Measurements from ENCODE around the gene ZKSCAN1. TPM values are rescaled to one million over a fixed set of nuclear protein-coding genes. Genes with fewer than 3 reads are reported as not detected.
"Not testable (repeated sequence)": the region's sequence is repeated elsewhere in the genome, so short reads cannot be mapped to it uniquely, and the experiment has no call there.

Gene ZKSCAN1
- total RNA-seq, 3 donors from 2014 or later, result 30.6 to 65.1 (median 52.4) TPM

- H3K27ac ChIP-seq, result peak overlapping the region; percentile 70 to 78
- DNase-seq (ENCODE audit: low spot score in 2 of 2), result peak in 1 of 2 donors; percentile 48
- no peaks in the 10 kb centered on the region for H3K9me3 ChIP-seq
- no peak overlapping the region for H3K4me3 ChIP-seq
- no peaks in the 10 kb centered on the region for H3K36me3 ChIP-seq
- peaks cover 0 to 5% of the 10 kb centered on the region in 2 donors for H3K4me1 ChIP-seq
- TF ChIP-seq CTCF (IDR thresholded peaks at IDR 0.05) (no peak), POLR2A (IDR thresholded peaks at IDR 0.05) (no peak), POLR2AphosphoS5 (IDR thresholded peaks at IDR 0.05) (no peak)
- H3K27me3 ChIP-seq, result no peaks in the 10 kb centered on the region
- intact Hi-C loops (cut with DNase I; ENCODE audit: low total_unique reads), result no loop called here
These were observed 7.5 kb upstream of the ZKSCAN1 start for GRCh38 chr7:100007887-100008286.

- no peak overlapping the region for H3K4me3 ChIP-seq
- TF ChIP-seq POLR2A (IDR thresholded peaks at IDR 0.05), result no peak
- peak in 1 of 3 donors; percentile 6 for TF ChIP-seq POLR2AphosphoS5 (IDR thresholded peaks at IDR 0.05)
- no peak for TF ChIP-seq CTCF (IDR thresholded peaks at IDR 0.05)
- no peaks in the 10 kb centered on the region for H3K36me3 ChIP-seq
- H3K27ac ChIP-seq, result peak overlapping the region; percentile 70 to 78
- no peaks in the 10 kb centered on the region for H3K27me3 ChIP-seq
- DNase-seq (ENCODE audit: low spot score in 2 of 2), result peak; percentile 75 to 77
- no peaks in the 10 kb centered on the region for H3K9me3 ChIP-seq
- intact Hi-C loops (cut with DNase I; ENCODE audit: low total_unique reads), result no loop called here
- peaks cover 0 to 6% of the 10 kb centered on the region in 2 donors for H3K4me1 ChIP-seq
These were observed 6.9 kb upstream of the ZKSCAN1 start for GRCh38 chr7:100008525-100008924.

- not testable (repeated sequence) for H3K4me3 ChIP-seq, H3K27ac ChIP-seq, H3K27me3 ChIP-seq, H3K36me3 ChIP-seq, H3K4me1 ChIP-seq, H3K9me3 ChIP-seq
- intact Hi-C loops (cut with DNase I; ENCODE audit: low total_unique reads), result loop anchor here (10.0 kb wide), 1 partner anchor 75 kb away; the partner anchor contains the start of genes COPS6 and ZNF3
- DNase-seq (ENCODE audit: low spot score in 2 of 2), result peak in 1 of 2 donors; percentile 49
These were observed 5.4 kb upstream of the ZKSCAN1 start for GRCh38 chr7:100009952-100010351.

- TF ChIP-seq CTCF (IDR thresholded peaks at IDR 0.05) (no peak), POLR2A (IDR thresholded peaks at IDR 0.05) (no peak), POLR2AphosphoS5 (IDR thresholded peaks at IDR 0.05) (no peak)
- intact Hi-C loops (cut with DNase I; ENCODE audit: low total_unique reads), result loop anchor here (10.0 kb wide), 1 partner anchor 74 kb away; the partner anchor contains the start of genes COPS6 and ZNF3
- no peaks in the 10 kb centered on the region for H3K9me3 ChIP-seq
- no peak overlapping the region for H3K27ac ChIP-seq
- H3K4me1 ChIP-seq, result peaks cover 0 to 6% of the 10 kb centered on the region in 2 donors
- H3K4me3 ChIP-seq, result no peak overlapping the region
- no peaks in the 10 kb centered on the region for H3K27me3 ChIP-seq
- H3K36me3 ChIP-seq, result no peaks in the 10 kb centered on the region
- no peak for DNase-seq (ENCODE audit: low spot score in 2 of 2)
These were observed 4.5 kb upstream of the ZKSCAN1 start for GRCh38 chr7:100010901-100011300.

GRCh38 chr7:100011516-100011915 is 3.9 kb upstream of the ZKSCAN1 start:
- no peak for DNase-seq (ENCODE audit: low spot score in 2 of 2)
- H3K9me3 ChIP-seq, result no peaks in the 10 kb centered on the region
- H3K4me1 ChIP-seq, result peaks cover 0 to 6% of the 10 kb centered on the region in 2 donors
- intact Hi-C loops (cut with DNase I; ENCODE audit: low total_unique reads), result loop anchor here (10.0 kb wide), 1 partner anchor 73 kb away; the partner anchor contains the start of genes COPS6 and ZNF3
- H3K27me3 ChIP-seq, result no peaks in the 10 kb centered on the region
- H3K4me3 ChIP-seq, result no peak overlapping the region
- peak overlapping the region in 1 of 2 donors; percentile 20 for H3K27ac ChIP-seq
- no peaks in the 10 kb centered on the region for H3K36me3 ChIP-seq
- TF ChIP-seq POLR2AphosphoS5 (IDR thresholded peaks at IDR 0.05) (no peak), POLR2A (IDR thresholded peaks at IDR 0.05) (no peak), CTCF (IDR thresholded peaks at IDR 0.05) (no peak)

GRCh38 chr7:100012385-100013327 is 2.7 kb upstream of the ZKSCAN1 start:
- not testable (repeated sequence) for DNase-seq (ENCODE audit: low spot score in 2 of 2); H3K9me3 ChIP-seq; H3K36me3 ChIP-seq; H3K27me3 ChIP-seq; H3K4me3 ChIP-seq; H3K4me1 ChIP-seq
- intact Hi-C loops (cut with DNase I; ENCODE audit: low total_unique reads), result loop anchor here (10.0 kb wide), 1 partner anchor 72 kb away; the partner anchor contains the start of genes COPS6 and ZNF3
- H3K27ac ChIP-seq, result peak overlapping the region; percentile 28 to 50

Measured in breast epithelium (tissue), 4 donors.